Spleen (tissue), 11 donors: ENCODE results near the gene SLC4A1AP. TPM values are rescaled to one million over a fixed set of nuclear protein-coding genes. Genes with fewer than 3 reads are reported as not detected.

ENCODE experiments used
- DNase-seq: peaks from one replicate; pipeline ENCODE4 v3.0.0-alpha.2; 2020
- H3K27ac ChIP-seq, 8 donors: fragments of 200-600 bp; sonication (generic) in 7 of 8; 1 replicate in 4 of 8; 2 replicates in 4 of 8; pipeline versions ENCODE4 v1.5.0 to v1.8.0; 2016 to 2021; ENCODE audit warnings: inconsistent platforms in 4 of 8, mild to moderate bottlenecking in 4 of 8, moderate library complexity in 1 of 8
- H3K27me3 ChIP-seq, 7 donors: fragments of 200-600 bp; sonication (generic) in 6 of 7; replicated peaks in 1 of 7; 1 replicate in 4 of 7; 2 replicates in 3 of 7; pipeline versions ENCODE4 v1.5.0 to v1.8.0; 2016 to 2021; ENCODE audit warnings: inconsistent platforms in 3 of 7, mild to moderate bottlenecking in 1 of 7
- H3K36me3 ChIP-seq, 6 donors: fragments of 200-600 bp; sonication (generic) in 5 of 6; 1 replicate in 4 of 6; 2 replicates in 2 of 6; pipeline versions ENCODE4 v1.5.0 to v1.8.0; 2016 to 2021; ENCODE audit warnings: inconsistent platforms in 2 of 6
- H3K4me1 ChIP-seq, 6 donors: fragments of 200-600 bp; sonication (generic) in 5 of 6; 1 replicate in 3 of 6; 2 replicates in 3 of 6; pipeline versions ENCODE4 v1.5.0 to v1.8.0; 2016 to 2021; ENCODE audit warnings: inconsistent platforms in 3 of 6
- H3K4me3 ChIP-seq, 8 donors: fragments of 200-600 bp; sonication (generic) in 7 of 8; 1 replicate in 4 of 8; 2 replicates in 4 of 8; pipeline versions ENCODE4 v1.5.0 to v1.8.0; 2016 to 2021; ENCODE audit warnings: inconsistent platforms in 4 of 8, mild to moderate bottlenecking in 4 of 8, moderate library complexity in 2 of 8
- H3K9me3 ChIP-seq, 8 donors: fragments of 200-600 bp; sonication (generic) in 7 of 8; 1 replicate in 4 of 8; 2 replicates in 4 of 8; pipeline versions ENCODE4 v1.5.0 to v1.8.0; 2016 to 2021; ENCODE audit warnings: inconsistent platforms in 4 of 8
- CTCF ChIP-seq, 11 experiments: fragments of 200-600 bp in 7 of 11; fragments of 450-650 bp in 4 of 11; sonication (generic) in 4 of 11; IDR thresholded peaks in 8 of 11; conservative IDR thresholded peaks in 3 of 11; 1 replicate in 7 of 11; 2 replicates in 4 of 11; pipeline versions ENCODE4 v1.4.0 to v1.8.0; 2016 to 2021; ENCODE audit warnings: antibody characterized with exemption in 11 of 11, inconsistent platforms in 4 of 11, mild to moderate bottlenecking in 1 of 11
- POLR2A ChIP-seq, 3 donors: fragments of 450-650 bp; IDR thresholded peaks; one replicate each; pipeline ENCODE4 v1.5.1; 2017; ENCODE audit warnings: antibody characterized with exemption in 3 of 3, mild to moderate bottlenecking in 1 of 3
- POLR2AphosphoS5 ChIP-seq, 3 donors: sonication (generic); formaldehyde crosslinking; IDR thresholded peaks; one replicate each; pipeline ENCODE4 v1.5.1; 2017; ENCODE audit warnings: antibody characterized with exemption in 3 of 3
- WGBS, 5 donors: extraction: QIAGEN DNeasy Blood & Tissue Kit in 3 of 5; methylation state at CpG; one replicate each; pipeline versions ENCODE4 v1.1.5 to v1.1.7; 2013 to 2018; 5-methylcytosine and 5-hydroxymethylcytosine counted together
- intact Hi-C: fragments of 100-400 bp; cut with DNase I; formaldehyde crosslinking; loops from one replicate; pipeline ENCODE4 v1.15.0; 2023; ENCODE audit warnings: low total_unique reads
- polyA plus RNA-seq, 3 donors: library from polyadenylated mRNA; stranded (reverse); fragments of 200-250 nt; gene quantifications; one replicate each; pipeline ENCODE4 v1.2.1, GENCODE V29; 2013
- total RNA-seq, 7 donors: library from RNA; depleted of rRNA in 3 of 7; stranded (reverse); fragments of >200 nt in 3 of 7; fragmentation: NEBNext Ultra II Directional in 4 of 7; extraction: Animal tissue kit (Norgen Biotek cat#: 25700) in 4 of 7; gene quantifications; one replicate each; pipeline versions ENCODE4 v1.1.0 to v1.2.1, GENCODE V29; 2016 to 2021
- donor health status: healthy with polysubstance abuse.
- donor health status: DM: no; HTN: no; CAD: no; lungs with moderate emphysema.
- donor health status: DM: no; HTN: no; CAD: no.
- donor health status: Bipolar disorder and iron deficiency.
- donor health status: healthy.
- donor health status: DM: no; HTN: no; CAD: no.
- donor health status: DM: yes; HTN: yes; CAD: no.

Gene SLC4A1AP
- total and polyA plus RNA-seq, 10 donors: 10.5 to 25.4 (median 19.1) TPM

GRCh38 chr2:27645197-27645596 lies 18.5 kb upstream of the SLC4A1AP start:
- H3K36me3 ChIP-seq: peaks cover 4 to 100% (median 87%) of the 10 kb centered on the region in 6 donors
- no peaks in the 10 kb centered on the region for H3K4me1 ChIP-seq
- no peaks in the 10 kb centered on the region for H3K27me3 ChIP-seq
- H3K9me3 ChIP-seq: no peaks in the 10 kb centered on the region
- no peak for TF ChIP-seq POLR2AphosphoS5 (IDR thresholded peaks at IDR 0.05)
- no peak for TF ChIP-seq POLR2A (IDR thresholded peaks at IDR 0.05)
- no peak for TF ChIP-seq CTCF (IDR thresholded peaks at IDR 0.05 in 8 of 11, conservative IDR thresholded peaks at IDR 0.05 in 3 of 11)
- no peak for DNase-seq
- intact Hi-C loops: no loop called here
- no peak overlapping the region for H3K4me3 ChIP-seq
- H3K27ac ChIP-seq: no peak overlapping the region

- peaks cover 5 to 100% (median 88%) of the 10 kb centered on the region in 6 donors for H3K36me3 ChIP-seq
- TF ChIP-seq CTCF (IDR thresholded peaks at IDR 0.05 in 8 of 11, conservative IDR thresholded peaks at IDR 0.05 in 3 of 11) (no peak), POLR2AphosphoS5 (IDR thresholded peaks at IDR 0.05) (no peak), POLR2A (IDR thresholded peaks at IDR 0.05) (no peak)
- H3K4me3 ChIP-seq: no peak overlapping the region
- intact Hi-C loops: no loop called here
- no peak for DNase-seq
- H3K4me1 ChIP-seq: no peaks in the 10 kb centered on the region
- no peak overlapping the region for H3K27ac ChIP-seq
- H3K9me3 ChIP-seq: no peaks in the 10 kb centered on the region
- no peaks in the 10 kb centered on the region for H3K27me3 ChIP-seq
These were observed 16.4 kb upstream of the SLC4A1AP start for GRCh38 chr2:27647289-27647688.

GRCh38 chr2:27647737-27648136 lies 16.0 kb upstream of the SLC4A1AP start:
- no peaks in the 10 kb centered on the region for H3K27me3 ChIP-seq
- TF ChIP-seq POLR2AphosphoS5 (IDR thresholded peaks at IDR 0.05): no peak
- TF ChIP-seq POLR2A (IDR thresholded peaks at IDR 0.05): no peak
- TF ChIP-seq CTCF (IDR thresholded peaks at IDR 0.05 in 8 of 11, conservative IDR thresholded peaks at IDR 0.05 in 3 of 11): no peak
- H3K4me1 ChIP-seq: no peaks in the 10 kb centered on the region
- H3K9me3 ChIP-seq: no peaks in the 10 kb centered on the region
- H3K36me3 ChIP-seq: peaks cover 9 to 100% (median 89%) of the 10 kb centered on the region in 6 donors
- H3K27ac ChIP-seq: no peak overlapping the region
- WGBS, 5 donors: 72 to 81% (median 80%) methylated on average over 4 of the region's 4 CpGs
- no peak for DNase-seq
- intact Hi-C loops: no loop called here
- no peak overlapping the region for H3K4me3 ChIP-seq

- no peaks in the 10 kb centered on the region for H3K4me1 ChIP-seq
These were observed 12.6 kb upstream of the SLC4A1AP start for GRCh38 chr2:27651056-27651455.

GRCh38 chr2:27652341-27652740 lies 11.3 kb upstream of the SLC4A1AP start:
- intact Hi-C loops: no loop called here
- H3K4me3 ChIP-seq: no peak overlapping the region
- DNase-seq: no peak
- H3K9me3 ChIP-seq: no peaks in the 10 kb centered on the region
- H3K4me1 ChIP-seq: no peaks in the 10 kb centered on the region
- H3K27ac ChIP-seq: no peak overlapping the region
- H3K36me3 ChIP-seq: peaks cover 14 to 100% (median 98%) of the 10 kb centered on the region in 6 donors
- TF ChIP-seq POLR2AphosphoS5 (IDR thresholded peaks at IDR 0.05) (no peak), CTCF (IDR thresholded peaks at IDR 0.05 in 8 of 11, conservative IDR thresholded peaks at IDR 0.05 in 3 of 11) (no peak), POLR2A (IDR thresholded peaks at IDR 0.05) (no peak)
- no peaks in the 10 kb centered on the region for H3K27me3 ChIP-seq

More at GRCh38 chr2:27651056-27651455, 12.6 kb upstream of the SLC4A1AP start:
- no peak for DNase-seq
- WGBS, 5 donors: 81 to 93% (median 85%) methylated on average over 4 of the region's 4 CpGs
- H3K9me3 ChIP-seq: no peaks in the 10 kb centered on the region
- intact Hi-C loops: no loop called here
- H3K27ac ChIP-seq: no peak overlapping the region
- peaks cover 13 to 100% (median 98%) of the 10 kb centered on the region in 6 donors for H3K36me3 ChIP-seq
- no peak for TF ChIP-seq POLR2A (IDR thresholded peaks at IDR 0.05)
- H3K27me3 ChIP-seq: no peaks in the 10 kb centered on the region
- H3K4me3 ChIP-seq: no peak overlapping the region
